HCT116 (cell line): ENCODE measurements around the gene NDUFA9. TPM values are rescaled to one million over a fixed set of nuclear protein-coding genes. Genes with fewer than 3 reads are reported as not detected.

ENCODE experiments used
- ATAC-seq: fragments of 200-7000 bp; cut with Tn5 transposase; 2 replicates; pipeline ENCODE4 v1.9.1; 2020; ENCODE audit warnings: mild to moderate bottlenecking, moderate library complexity
- BruUV-seq: library from RNA; stranded (reverse); fragments of 400-500 nt; replicated peaks from 2 replicates; lab custom pipeline; 2021; lab: Mats Ljungman, UMichigan
- CTCF ChIA-PET: fragments of 300-600 bp; sonication (Branson Sonifier 250); formaldehyde crosslinking; loops from one replicate; lab custom pipeline; 2021; ENCODE audit warnings: antibody characterized with exemption; lab: Charles Lee
- POLR2A ChIA-PET: fragments of 300-600, 350-600 bp; sonication (Branson Sonifier 250); formaldehyde crosslinking; loops from one replicate; lab custom pipeline; 2021; ENCODE audit warnings: antibody characterized with exemption; lab: Charles Lee
- RAD21 ChIA-PET, 2 experiments: fragments of 300-600 bp; sonication (Branson Sonifier 250); formaldehyde crosslinking; loops; one replicate each; lab custom pipeline; 2023; ENCODE audit warnings: low total read pairs in 2 of 2; ENCODE audit not compliant: uncharacterized antibody in 2 of 2, unreplicated experiment in 2 of 2, low non-redundant PET in 1 of 2; lab: Charles Lee
- DNase-seq: peaks from one replicate; pipeline ENCODE4 v3.0.0-alpha.2; 2010; ENCODE audit warnings: low read depth, low spot score
- H2AFZ ChIP-seq: fragments of 200-600 bp; shearing (Covaris generic), sonication (generic); 2 replicates; pipeline ENCODE4 v1.6.1; 2017; ENCODE audit warnings: low read depth, mixed run types, mixed read lengths, antibody characterized with exemption, low read length; ENCODE audit not compliant: poor library complexity, severe bottlenecking
- H3K27ac ChIP-seq: 2 replicates; pipeline ENCODE4 v1.5.1; 2012; ENCODE audit warnings: low read depth, low read length
- H3K27me3 ChIP-seq: fragments of 200-600 bp; sonication (generic); 2 replicates; pipeline ENCODE4 v1.6.1; 2016; ENCODE audit warnings: mixed run types, low read length, mixed read lengths; ENCODE audit not compliant: insufficient read depth
- H3K36me3 ChIP-seq, 2 experiments: fragments of 200-500 bp in 1 of 2; fragments of 200-600 bp in 1 of 2; sonication (Bioruptor generic) in 1 of 2; sonication (generic) in 1 of 2; 2 replicates each; pipeline versions ENCODE4 v1.5.1 to v1.6.1; 2014 to 2016; ENCODE audit warnings: low read length in 2 of 2, inconsistent platforms in 1 of 2, mixed read lengths in 1 of 2, mixed run types in 1 of 2; ENCODE audit not compliant: insufficient read depth in 2 of 2, control insufficient read depth in 1 of 2
- H3K4me1 ChIP-seq, 2 experiments: fragments of 200-600 bp in 1 of 2; sonication (generic) in 1 of 2; 2 replicates each; pipeline versions ENCODE4 v1.5.1 to v1.6.1; 2012 to 2017; ENCODE audit warnings: low read length in 2 of 2, inconsistent platforms in 1 of 2, mild to moderate bottlenecking in 1 of 2, mixed read lengths in 1 of 2, mixed run types in 1 of 2, moderate library complexity in 1 of 2; ENCODE audit not compliant: insufficient read depth in 2 of 2, control insufficient read depth in 1 of 2
- H3K4me2 ChIP-seq: fragments of 200-600 bp; sonication (generic); 2 replicates; pipeline ENCODE4 v1.6.1; 2017; ENCODE audit warnings: mixed run types, low read length, mixed read lengths
- H3K4me3 ChIP-seq, 2 experiments: fragments of 200-600 bp in 1 of 2; sonication (generic) in 1 of 2; replicated peaks in 1 of 2; 2 replicates each; pipeline ENCODE4 v1.5.1; 2011 to 2016; ENCODE audit warnings: low read length in 2 of 2, control low read depth in 1 of 2, low read depth in 1 of 2, mild to moderate bottlenecking in 1 of 2, mixed read lengths in 1 of 2, mixed run types in 1 of 2
- H3K79me2 ChIP-seq: fragments of 200-600 bp; sonication (generic); 2 replicates; pipeline ENCODE4 v1.6.1; 2017; ENCODE audit warnings: mild to moderate bottlenecking, mixed run types, low read length, moderate library complexity, mixed read lengths; ENCODE audit not compliant: insufficient read depth
- H3K9ac ChIP-seq: fragments of 200-600 bp; sonication (generic); 2 replicates; pipeline ENCODE4 v1.6.1; 2016; ENCODE audit warnings: low read length, mixed read lengths
- H3K9me2 ChIP-seq: fragments of 200-600 bp; sonication (generic), shearing (Covaris generic); 2 replicates; pipeline ENCODE4 v1.6.1; 2017; ENCODE audit warnings: mixed run types, mild to moderate bottlenecking, moderate library complexity; ENCODE audit not compliant: insufficient read depth
- H3K9me3 ChIP-seq, 2 experiments: fragments of 200-500 bp in 1 of 2; fragments of 200-600 bp in 1 of 2; sonication (Bioruptor generic) in 1 of 2; sonication (generic) in 1 of 2; 2 replicates each; pipeline ENCODE4 v1.6.1; 2014 to 2017; ENCODE audit warnings: low read length in 2 of 2, mixed read lengths in 2 of 2, inconsistent platforms in 1 of 2, low read depth in 1 of 2, mild to moderate bottlenecking in 1 of 2, mixed run types in 1 of 2, moderate library complexity in 1 of 2; ENCODE audit not compliant: control insufficient read depth in 1 of 2, insufficient read depth in 1 of 2
- H4K20me1 ChIP-seq: fragments of 200-600 bp; sonication (generic), shearing (Covaris generic); 2 replicates; pipeline ENCODE4 v1.6.1; 2017; ENCODE audit warnings: mixed run types, mild to moderate bottlenecking, moderate library complexity; ENCODE audit not compliant: insufficient read depth
- CEBPB ChIP-seq: IDR thresholded peaks from 2 replicates; pipeline ENCODE4 v1.6.1; 2012; ENCODE audit warnings: low read depth
- EZH2 ChIP-seq: fragments of 200-600 bp; sonication (generic); IDR thresholded peaks from 2 replicates; pipeline ENCODE4 v1.6.1; 2017; ENCODE audit warnings: antibody characterized with exemption, mixed run types
- RAD21 ChIP-seq: IDR thresholded peaks from 2 replicates; pipeline ENCODE4 v1.6.1; 2012; ENCODE audit warnings: low read depth, mild to moderate bottlenecking
- YY1 ChIP-seq: IDR thresholded peaks from 2 replicates; pipeline ENCODE4 v1.6.1; 2011; ENCODE audit warnings: low read length, low read depth, moderate library complexity, mild to moderate bottlenecking; ENCODE audit not compliant: insufficient replicate concordance; ENCODE audit errors: extremely low read depth
- ZFX ChIP-seq: fragments of 450-650 bp; IDR thresholded peaks from 2 replicates; pipeline ENCODE4 v1.6.1; 2017
- ZNF274 ChIP-seq: fragments of 200-500 bp; sonication (Bioruptor generic); IDR thresholded peaks from 2 replicates; pipeline ENCODE4 v1.6.1; 2014; ENCODE audit warnings: mild to moderate bottlenecking, low read depth, low read length, inconsistent platforms
- intact Hi-C: fragments of 100-400 bp; cut with micrococcal nuclease; formaldehyde crosslinking; loops from 2 replicates; pipeline ENCODE4 v1.10.0; 2022
- total RNA-seq: library from RNA; stranded (reverse); gene quantifications from one replicate; pipeline ENCODE4 v1.2.1, GENCODE V29; 2021; ENCODE audit not compliant: unreplicated experiment
- TF ChIP-seq, protein P1 (sequence below), 3 experiments: fragments of 200-600 bp in 1 of 3; sonication (generic) in 1 of 3; IDR thresholded peaks in 2 of 3; conservative IDR thresholded peaks in 1 of 3; 2 replicates each; pipeline ENCODE4 v1.5.1; 2012 to 2017; ENCODE audit warnings: low read depth in 2 of 3, low read length in 2 of 3, antibody characterized with exemption in 1 of 3, borderline replicate concordance in 1 of 3, control low read depth in 1 of 3, mild to moderate bottlenecking in 1 of 3, mixed read lengths in 1 of 3, mixed run types in 1 of 3, moderate library complexity in 1 of 3; ENCODE audit not compliant: insufficient read depth in 1 of 3
- TF ChIP-seq, protein P2 (sequence below): IDR thresholded peaks from 2 replicates; pipeline ENCODE4 v1.6.1; 2011; ENCODE audit warnings: mild to moderate bottlenecking, low read length, moderate library complexity; ENCODE audit not compliant: insufficient replicate concordance; ENCODE audit errors: extremely low read depth

Gene NDUFA9
- total RNA-seq, 1 experiment from 2014 or later, result 95.4 TPM

DNA sequence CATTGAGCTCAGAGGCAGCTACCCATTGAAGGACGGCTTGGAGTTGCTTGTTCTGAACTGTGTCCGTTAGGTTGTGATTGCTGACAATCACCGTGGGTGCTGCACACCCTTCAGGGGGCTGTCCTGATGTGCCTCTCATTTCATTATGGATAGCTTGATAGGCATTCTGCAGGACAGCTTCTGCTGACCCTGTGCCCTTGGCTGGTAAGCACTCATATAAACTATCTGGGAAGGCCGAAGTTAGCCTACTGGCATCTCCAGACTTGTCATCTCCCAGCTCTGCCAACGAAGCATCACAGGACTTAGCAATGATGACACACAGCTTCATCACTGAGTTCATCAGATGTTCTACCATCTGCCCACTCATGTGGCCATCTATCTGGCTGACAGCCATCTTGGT, 22.4 kb upstream of the NDUFA9 start:
- H3K36me3 ChIP-seq, result no peaks in the 10 kb centered on the region

More for the DNA sequence above, 22.4 kb upstream of the NDUFA9 start:
- intact Hi-C loops, result no loop called here
- POLR2A ChIA-PET, result no interaction called here
- ATAC-seq (no peak), DNase-seq (no peak)
- no peak overlapping the region for H2AFZ ChIP-seq
- H3K27me3 ChIP-seq, result peaks cover 14% of the 10 kb centered on the region
- no peaks in the 10 kb centered on the region for H3K9me3 ChIP-seq
- TF ChIP-seq ZNF274 (no peak), YY1 (no peak), RAD21 (no peak), CEBPB (no peak), ZFX (no peak), EZH2 (no peak)
- TF ChIP-seq, protein P1, sequence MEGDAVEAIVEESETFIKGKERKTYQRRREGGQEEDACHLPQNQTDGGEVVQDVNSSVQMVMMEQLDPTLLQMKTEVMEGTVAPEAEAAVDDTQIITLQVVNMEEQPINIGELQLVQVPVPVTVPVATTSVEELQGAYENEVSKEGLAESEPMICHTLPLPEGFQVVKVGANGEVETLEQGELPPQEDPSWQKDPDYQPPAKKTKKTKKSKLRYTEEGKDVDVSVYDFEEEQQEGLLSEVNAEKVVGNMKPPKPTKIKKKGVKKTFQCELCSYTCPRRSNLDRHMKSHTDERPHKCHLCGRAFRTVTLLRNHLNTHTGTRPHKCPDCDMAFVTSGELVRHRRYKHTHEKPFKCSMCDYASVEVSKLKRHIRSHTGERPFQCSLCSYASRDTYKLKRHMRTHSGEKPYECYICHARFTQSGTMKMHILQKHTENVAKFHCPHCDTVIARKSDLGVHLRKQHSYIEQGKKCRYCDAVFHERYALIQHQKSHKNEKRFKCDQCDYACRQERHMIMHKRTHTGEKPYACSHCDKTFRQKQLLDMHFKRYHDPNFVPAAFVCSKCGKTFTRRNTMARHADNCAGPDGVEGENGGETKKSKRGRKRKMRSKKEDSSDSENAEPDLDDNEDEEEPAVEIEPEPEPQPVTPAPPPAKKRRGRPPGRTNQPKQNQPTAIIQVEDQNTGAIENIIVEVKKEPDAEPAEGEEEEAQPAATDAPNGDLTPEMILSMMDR (IDR thresholded peaks at IDR 0.05 in 2 of 3, conservative IDR thresholded peaks at IDR 0.05 in 1 of 3; ENCODE audit: borderline replicate concordance in 1 of 3, insufficient read depth in 1 of 3, low read depth in 2 of 3, low read length in 2 of 3), result no peak
- TF ChIP-seq, protein P2, sequence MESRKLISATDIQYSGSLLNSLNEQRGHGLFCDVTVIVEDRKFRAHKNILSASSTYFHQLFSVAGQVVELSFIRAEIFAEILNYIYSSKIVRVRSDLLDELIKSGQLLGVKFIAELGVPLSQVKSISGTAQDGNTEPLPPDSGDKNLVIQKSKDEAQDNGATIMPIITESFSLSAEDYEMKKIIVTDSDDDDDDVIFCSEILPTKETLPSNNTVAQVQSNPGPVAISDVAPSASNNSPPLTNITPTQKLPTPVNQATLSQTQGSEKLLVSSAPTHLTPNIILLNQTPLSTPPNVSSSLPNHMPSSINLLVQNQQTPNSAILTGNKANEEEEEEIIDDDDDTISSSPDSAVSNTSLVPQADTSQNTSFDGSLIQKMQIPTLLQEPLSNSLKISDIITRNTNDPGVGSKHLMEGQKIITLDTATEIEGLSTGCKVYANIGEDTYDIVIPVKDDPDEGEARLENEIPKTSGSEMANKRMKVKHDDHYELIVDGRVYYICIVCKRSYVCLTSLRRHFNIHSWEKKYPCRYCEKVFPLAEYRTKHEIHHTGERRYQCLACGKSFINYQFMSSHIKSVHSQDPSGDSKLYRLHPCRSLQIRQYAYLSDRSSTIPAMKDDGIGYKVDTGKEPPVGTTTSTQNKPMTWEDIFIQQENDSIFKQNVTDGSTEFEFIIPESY, result no peak
- BruUV-seq, result no TSS peak
- no peaks in the 10 kb centered on the region for H4K20me1 ChIP-seq
- no peak overlapping the region for H3K4me2 ChIP-seq
- RAD21 ChIA-PET, result no interaction called here
- no peak overlapping the region for H3K27ac ChIP-seq
- no peak overlapping the region for H3K4me3 ChIP-seq
- CTCF ChIA-PET, result no interaction called here
- H3K4me1 ChIP-seq, result no peaks in the 10 kb centered on the region
- H3K9ac ChIP-seq, result no peak overlapping the region
- H3K79me2 ChIP-seq, result no peaks in the 10 kb centered on the region
- H3K9me2 ChIP-seq, result no peaks in the 10 kb centered on the region
